Amniotic stem cell (primary cell): Measurements from ENCODE around the gene CD22.
"Not testable (repeated sequence)": the region's sequence is repeated elsewhere in the genome, so short reads cannot be mapped to it uniquely, and the experiment has no call there.

Experiments
- DNase-seq: peaks from one replicate; lab custom pipeline; 2025; lab: John Stamatoyannopoulos, UW

The CD22 gene

DNA sequence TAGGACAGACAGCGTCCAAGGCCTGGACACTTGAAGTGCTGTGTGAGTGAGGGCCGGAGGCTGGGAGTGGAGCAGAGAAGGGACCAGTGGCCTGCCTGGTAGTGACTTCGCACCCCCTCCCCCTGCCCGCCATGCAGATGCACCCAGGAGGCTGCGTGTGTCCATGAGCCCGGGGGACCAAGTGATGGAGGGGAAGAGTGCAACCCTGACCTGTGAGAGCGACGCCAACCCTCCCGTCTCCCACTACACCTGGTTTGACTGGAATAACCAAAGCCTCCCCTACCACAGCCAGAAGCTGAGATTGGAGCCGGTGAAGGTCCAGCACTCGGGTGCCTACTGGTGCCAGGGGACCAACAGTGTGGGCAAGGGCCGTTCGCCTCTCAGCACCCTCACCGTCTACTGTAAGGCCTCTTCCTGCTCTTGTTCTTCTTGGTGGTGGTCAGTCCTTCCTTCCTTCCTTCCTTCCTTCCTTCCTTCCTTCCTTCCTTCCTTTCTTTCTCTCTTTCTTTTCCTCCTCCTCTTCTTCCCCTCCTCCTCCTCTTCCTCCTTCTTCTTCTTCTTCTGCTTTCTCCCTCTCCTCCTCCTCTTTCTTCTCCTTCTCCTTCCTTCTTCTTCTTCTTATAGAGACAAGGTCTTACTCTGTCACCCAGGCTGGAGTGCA lies 12.7 kb downstream of the CD22 start:
- DNase-seq: no peak

- no peak for DNase-seq
Observed at GRCh38 chr19:35342430-35342829, 13.4 kb downstream of the CD22 start.

GRCh38 chr19:35344511-35345031 lies 15.6 kb downstream of the CD22 start:
- no peak for DNase-seq

DNA sequence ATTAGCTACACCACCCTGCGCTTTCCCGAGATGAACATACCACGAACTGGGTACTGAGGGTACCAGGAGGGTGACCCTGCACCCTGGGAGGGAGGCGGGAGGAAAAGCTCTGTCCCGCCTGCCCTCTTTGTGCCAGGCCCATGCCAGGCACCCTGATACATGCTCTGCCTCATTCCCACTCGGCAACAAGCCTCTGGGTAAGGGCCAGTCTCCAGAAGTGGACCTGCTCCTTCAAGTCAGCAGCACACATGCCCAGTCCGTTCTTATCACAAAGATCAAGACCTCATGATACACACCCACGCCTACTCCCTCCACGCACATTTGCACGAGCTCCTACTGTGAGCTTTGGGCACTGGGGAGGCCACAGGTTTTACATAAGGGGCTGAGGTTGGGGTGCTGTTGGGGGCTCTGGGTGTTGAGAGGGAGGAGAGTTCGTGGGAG lies 16.7 kb downstream of the CD22 start:
- DNase-seq: no peak

GRCh38 chr19:35346193-35347052 lies 17.4 kb downstream of the CD22 start:
- DNase-seq: no peak

GRCh38 chr19:35347171-35347929 lies 18.4 kb downstream of the CD22 start, which contains the start of gene FFAR1:
FFAR1 (plus strand) TSS chr19:35347902; CDS start chr19:35351552, 3,650 bp downstream.
- no peak for DNase-seq

GRCh38 chr19:35347930-35348298 lies 18.9 kb downstream of the CD22 start:
- no peak for DNase-seq

DNA sequence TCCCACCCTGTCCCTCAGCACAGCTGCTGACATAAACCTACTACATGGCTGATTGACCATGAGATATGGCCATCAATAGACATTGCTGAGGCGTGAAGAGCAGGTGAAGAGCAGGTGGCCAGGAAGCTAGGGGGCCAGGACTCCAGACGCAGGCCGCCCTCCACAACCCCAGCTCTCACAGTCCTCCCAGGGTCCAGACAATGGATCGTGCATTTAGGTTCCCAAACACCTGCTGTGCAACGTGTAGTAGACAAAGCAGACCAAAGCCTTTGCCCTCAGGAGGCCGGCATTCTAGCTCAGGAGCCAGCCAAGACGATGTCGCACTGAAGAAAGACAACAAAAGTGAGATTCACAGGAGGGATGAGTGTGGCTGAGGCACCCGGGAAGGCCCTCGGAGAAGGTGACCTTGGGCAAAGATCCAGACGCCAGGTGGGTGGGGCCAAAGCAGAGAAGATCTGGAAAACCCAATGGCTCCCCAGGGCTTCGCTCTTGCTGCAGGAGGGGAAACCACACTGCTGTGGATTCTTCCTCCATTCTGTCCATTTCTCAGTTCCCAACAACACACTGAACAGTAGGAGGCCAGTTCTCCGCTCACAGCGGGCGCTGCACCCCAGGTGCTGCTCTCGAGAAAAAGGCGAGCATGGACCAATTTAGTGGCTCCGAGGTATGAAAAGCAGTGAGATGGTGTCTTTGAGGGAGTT lies 20.1 kb downstream of the CD22 start:
- no peak for DNase-seq

- DNase-seq: no peak
Observed at GRCh38 chr19:35349614-35350521, 20.9 kb downstream of the CD22 start.

- no peak for DNase-seq
Observed at GRCh38 chr19:35350591-35350990, 21.6 kb downstream of the CD22 start.

GRCh38 chr19:35351411-35352176 lies 22.6 kb downstream of the CD22 start:
- DNase-seq: no peak

DNA sequence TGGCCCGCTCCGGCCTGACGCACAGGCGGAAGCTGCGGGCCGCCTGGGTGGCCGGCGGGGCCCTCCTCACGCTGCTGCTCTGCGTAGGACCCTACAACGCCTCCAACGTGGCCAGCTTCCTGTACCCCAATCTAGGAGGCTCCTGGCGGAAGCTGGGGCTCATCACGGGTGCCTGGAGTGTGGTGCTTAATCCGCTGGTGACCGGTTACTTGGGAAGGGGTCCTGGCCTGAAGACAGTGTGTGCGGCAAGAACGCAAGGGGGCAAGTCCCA lies 23.1 kb downstream of the CD22 start:
- no peak for DNase-seq

DNA sequence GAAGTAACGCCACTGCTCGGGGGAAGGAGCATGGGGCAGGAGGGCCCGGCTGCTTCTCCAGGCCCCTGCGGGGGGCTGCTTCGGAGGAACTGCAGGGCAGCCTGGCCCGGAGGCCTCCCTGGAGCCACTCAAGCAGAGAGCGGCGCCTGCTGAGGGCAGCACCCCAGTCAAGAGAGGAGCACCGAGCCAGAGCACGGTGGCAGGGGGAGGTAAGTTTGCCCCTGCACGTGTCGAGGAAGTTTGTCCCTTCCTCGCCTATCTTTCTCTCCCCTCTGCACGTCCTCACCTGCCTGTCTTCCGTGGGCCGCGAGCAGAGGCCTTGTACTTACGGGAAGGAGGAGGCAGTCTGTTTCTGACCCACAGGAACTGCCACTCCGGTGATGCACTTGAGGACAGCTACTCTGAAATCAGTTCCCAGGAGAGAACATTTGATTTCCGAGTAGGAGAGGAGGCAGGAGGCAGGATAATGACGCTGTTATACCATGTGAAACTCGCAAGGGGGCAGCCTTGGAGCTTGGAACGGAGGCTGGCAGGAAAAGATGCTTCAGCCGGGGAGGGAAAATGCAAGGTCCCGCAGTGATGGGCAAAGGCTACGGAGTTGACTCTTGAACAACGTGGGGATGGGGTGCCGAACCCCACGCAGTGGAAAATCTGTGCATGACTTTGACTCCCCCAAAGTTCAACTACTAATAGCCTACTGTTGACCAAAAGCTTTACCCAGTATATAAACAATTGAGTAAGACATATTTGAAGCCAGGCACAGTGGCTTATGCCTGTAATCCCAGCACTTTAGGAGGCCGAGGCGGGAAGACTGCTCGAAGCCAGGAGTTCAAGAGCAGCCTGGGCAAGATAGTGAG lies 23.7 kb downstream of the CD22 start:
- peak; percentile 49 for DNase-seq

DNA sequence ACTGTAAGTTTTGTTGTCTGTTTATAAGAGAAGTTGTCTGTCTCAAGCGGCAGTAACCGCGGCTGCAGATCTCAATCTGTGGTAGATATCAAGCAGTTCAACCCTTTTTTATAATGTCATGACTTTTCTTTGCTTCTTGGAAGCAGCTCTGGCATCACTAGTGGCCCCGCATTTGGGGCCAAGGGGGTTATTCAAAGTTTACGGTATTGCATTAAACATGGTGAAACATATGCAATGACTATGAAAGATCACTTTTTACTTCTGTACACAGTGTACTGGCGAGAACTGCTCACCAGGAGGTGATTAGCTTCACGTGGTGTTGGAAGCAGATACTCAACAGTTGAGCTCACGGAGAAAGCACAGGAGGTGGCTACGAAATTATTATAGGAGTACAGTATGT lies 24.6 kb downstream of the CD22 start:
- no peak for DNase-seq

DNA sequence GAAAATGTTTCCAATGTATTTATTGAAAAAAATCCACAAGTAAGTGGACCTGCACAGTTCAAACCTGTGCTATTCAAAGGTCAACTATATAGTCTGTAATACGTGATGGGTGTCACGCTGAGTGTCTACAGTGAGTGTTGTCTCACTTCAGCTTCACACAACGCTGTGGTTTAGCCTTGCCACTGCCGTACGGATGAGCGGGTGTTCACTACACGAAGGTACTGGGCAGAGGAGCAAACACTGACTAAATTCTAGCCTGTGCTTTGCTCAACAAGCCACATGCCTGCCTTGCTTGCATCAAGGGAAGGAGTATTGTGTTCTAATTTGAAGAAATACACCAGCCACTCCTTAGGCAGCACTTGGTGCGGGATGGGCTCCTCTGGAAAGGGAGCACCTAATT lies 25.9 kb downstream of the CD22 start:
- DNase-seq: no peak

DNA sequence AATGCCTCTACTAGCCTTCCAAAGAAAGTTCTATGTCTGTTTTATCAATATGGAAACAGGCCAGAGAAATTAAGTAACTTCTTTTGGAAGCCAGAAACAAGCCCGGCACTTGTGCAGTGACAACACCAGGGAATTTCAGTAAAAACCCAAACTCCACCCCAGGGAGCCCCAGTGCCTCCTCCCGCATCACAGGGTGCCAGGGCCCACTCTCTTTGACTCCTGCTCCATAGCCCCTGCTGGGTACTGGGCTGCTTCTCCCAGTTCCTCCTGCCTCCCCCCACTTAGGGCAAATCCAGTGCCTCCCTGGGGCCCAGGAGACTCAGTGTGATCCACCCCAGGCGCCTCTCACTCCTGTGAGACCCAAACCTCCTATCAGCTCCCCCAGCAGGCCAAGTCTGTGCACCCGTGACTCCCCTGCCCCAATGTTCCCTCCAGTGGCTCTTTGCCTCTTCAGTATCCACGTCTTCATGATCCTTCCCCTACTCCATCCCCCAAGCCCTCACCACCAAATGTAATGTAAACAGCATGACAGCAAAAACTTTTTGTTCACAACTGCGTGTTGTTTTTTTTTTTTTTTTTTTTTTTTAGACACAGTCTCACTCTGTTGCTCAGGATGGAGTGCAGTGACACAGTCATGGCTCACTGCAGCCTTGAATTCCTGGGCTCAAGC lies 26.9 kb downstream of the CD22 start:
- DNase-seq: no peak

DNA sequence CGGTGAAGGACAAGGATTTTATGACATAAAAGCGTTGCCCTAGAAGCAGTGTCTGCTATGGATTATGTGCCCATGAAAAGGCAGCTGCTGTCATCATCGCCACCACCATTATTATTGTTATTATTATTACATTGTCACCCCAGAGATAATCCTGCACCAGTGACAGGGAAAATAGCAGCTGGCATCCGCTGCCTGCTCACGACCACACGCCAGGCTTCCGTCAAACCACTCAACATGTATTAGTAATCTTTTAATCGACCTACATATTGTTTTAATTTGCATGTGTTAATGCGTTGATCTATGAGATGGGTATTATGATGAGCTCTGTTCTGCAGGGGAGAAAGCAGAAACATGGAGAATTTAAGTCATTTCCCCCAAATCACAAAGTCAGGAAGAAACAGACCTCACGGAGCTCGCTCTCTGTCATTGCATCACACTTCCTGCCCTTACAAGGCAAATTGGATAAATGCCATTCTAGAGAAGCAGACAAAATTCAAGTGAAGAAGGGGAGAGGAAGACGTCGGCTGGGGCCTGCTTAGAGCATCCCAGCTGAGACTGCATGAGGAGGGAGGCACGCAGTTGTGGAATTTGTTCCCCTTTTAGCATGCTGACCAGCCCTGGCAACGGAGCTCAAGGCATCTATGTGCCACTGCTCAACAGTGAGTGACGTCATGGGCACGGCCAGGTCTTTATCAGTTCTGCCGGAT lies 29.0 kb downstream of the CD22 start, which contains the start of gene FFAR3:
Gene FFAR3 (plus strand): TSS at position 594 of the 707 bp plus-strand sequence. CDS start 431 bp downstream, outside the sequence.
- DNase-seq: no peak

DNA sequence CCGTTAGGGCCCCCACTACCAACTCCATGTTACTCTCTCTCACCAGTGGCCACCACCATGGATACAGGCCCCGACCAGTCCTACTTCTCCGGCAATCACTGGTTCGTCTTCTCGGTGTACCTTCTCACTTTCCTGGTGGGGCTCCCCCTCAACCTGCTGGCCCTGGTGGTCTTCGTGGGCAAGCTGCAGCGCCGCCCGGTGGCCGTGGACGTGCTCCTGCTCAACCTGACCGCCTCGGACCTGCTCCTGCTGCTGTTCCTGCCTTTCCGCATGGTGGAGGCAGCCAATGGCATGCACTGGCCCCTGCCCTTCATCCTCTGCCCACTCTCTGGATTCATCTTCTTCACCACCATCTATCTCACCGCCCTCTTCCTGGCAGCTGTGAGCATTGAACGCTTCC lies 29.8 kb downstream of the CD22 start:
- DNase-seq: not testable (repeated sequence)
